ENCODE results near the gene DCANP1.

Gene DCANP1

DNA sequence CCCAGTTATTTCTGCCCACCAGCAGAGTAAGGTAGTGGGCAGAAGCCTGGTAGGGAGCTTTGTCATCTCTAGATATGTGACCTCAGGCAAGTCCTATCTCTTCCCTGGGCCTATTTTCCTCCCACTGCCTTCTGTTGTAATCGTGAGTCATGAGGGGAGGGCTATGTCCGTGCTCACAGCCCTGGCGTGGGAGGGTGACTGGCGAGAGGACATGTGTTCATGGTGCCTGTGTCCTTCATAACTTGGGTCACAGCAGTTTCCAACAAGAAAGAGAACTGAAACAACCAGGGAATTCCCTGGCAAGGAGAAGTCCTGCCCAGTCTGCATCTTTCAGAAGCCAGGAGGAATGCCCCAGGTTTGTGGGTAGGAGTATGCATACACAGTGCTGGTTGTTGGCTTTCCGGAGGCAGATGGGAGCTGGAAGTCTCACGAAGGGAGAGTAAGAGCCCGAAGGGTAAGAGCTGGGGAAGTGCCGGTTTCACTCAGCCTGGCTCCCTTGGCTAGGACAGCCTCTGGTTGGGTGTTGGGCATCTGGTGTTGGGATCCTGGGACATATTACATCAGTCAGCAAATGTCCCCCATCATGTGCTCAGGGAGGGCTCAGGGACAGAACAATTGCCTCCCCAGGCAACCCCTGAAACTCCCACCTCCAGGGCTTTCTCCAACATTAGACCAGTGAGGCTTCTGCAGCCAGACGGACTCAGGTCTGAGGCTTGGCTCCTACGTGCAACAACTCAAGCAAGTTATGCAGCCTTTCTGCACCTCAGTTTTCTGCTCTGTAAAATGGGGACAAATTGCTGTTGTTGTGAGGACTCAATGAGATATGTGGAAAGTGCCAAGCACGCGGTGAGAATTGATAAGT, 9.3 kb upstream of the DCANP1 start:
- DNase-seq (ENCODE audit: low read depth), result no peak

DNA sequence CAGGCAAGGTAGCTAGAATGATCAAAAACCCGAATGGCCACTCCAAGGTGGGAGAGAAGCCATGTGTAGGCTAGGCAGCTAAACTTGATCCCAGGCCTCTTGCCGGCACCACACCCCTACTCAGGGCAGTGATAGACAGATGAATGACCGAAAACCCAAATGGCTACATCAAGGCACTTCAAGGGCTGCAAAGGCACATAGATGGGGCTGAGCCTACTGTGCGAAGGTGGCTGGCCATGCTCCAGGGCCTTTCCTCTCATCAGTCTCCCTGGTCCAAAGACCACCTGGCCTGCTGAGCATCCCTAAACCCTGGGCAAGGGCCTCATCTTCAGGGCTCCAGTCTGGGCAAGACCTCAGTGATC, 8.7 kb upstream of the DCANP1 start:
- DNase-seq (ENCODE audit: low read depth), result no peak

DNA sequence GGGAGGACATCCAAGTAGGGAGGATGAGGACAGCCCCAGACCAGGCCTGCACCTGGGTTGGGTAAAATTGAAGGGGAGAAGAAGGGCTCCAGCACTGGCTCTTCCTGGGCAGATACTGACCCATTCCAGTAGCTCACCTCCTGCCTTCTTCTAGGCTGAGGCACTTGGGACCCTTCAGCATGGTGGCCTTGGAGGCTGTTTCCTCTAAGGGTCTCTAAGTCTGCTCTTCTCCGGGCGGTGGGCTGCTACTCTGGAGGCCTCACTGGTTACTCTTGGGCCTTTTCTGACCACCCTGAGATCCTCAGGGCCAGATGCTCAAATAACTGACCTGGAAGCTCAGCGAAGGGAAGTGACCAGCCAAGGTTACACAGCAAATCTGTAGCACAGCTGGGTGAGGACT, 7.8 kb upstream of the DCANP1 start:
- DNase-seq (ENCODE audit: low read depth), result no peak

GRCh38 chr5:135453613-135454012, 6.5 kb upstream of the DCANP1 start:
- no peak for DNase-seq (ENCODE audit: low read depth)

GRCh38 chr5:135452321-135453030, 5.3 kb upstream of the DCANP1 start, which contains the start of gene TIFAB:
TSS of gene TIFAB (minus strand) at chr5:135452351. CDS start at chr5:135449939, 2,412 bp downstream.
- no peak for DNase-seq (ENCODE audit: low read depth)

DNA sequence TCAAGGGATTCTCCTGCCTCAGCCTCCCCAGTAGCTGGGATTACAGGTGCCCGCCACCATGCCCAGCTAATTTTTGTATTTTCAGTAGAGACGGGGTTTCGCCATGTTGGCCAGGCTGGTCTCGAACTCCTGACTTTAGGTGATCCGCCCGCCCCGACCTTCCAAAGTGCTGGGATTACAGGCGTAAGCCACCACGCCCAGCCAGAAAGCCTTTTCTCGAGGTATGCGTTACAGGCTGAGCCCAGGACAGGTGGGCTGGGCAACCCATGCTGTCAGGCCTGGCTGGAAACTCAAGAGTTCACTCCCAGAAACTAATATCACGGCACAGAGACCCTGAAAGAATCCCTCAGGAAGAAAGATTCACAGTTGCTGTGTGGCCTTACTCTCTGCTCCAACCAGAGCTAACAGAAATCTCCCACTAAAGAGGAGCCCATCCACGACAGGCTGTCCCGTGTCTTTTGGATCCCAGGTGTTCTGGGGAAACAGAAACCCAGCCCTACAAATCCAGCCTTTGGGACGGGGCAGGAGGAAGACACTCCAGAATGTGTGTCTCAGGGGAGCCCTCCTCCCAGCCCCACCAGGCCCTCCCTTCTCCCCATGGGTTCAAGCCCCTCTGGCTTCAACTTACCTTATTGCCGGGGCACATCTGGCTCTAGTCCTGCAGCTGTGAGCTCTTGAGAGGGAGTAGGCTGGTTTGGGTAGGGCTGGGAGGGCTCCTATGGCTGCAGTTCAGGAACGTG, 4.6 kb upstream of the DCANP1 start:
- DNase-seq (ENCODE audit: low read depth), result no peak

- no peak for DNase-seq (ENCODE audit: low read depth)
These were observed 3.8 kb upstream of the DCANP1 start for GRCh38 chr5:135450952-135451351.

- no peak for DNase-seq (ENCODE audit: low read depth)
These were observed 3.2 kb upstream of the DCANP1 start for GRCh38 chr5:135450336-135450735.

GRCh38 chr5:135449644-135450043, 2.5 kb upstream of the DCANP1 start:
- no peak for DNase-seq (ENCODE audit: low read depth)

- DNase-seq (ENCODE audit: low read depth), result no peak
These were observed 1.8 kb upstream of the DCANP1 start for GRCh38 chr5:135448791-135449507.

- no peak for DNase-seq (ENCODE audit: low read depth)
These were observed 1.1 kb upstream of the DCANP1 start for GRCh38 chr5:135448071-135448739.

DNA sequence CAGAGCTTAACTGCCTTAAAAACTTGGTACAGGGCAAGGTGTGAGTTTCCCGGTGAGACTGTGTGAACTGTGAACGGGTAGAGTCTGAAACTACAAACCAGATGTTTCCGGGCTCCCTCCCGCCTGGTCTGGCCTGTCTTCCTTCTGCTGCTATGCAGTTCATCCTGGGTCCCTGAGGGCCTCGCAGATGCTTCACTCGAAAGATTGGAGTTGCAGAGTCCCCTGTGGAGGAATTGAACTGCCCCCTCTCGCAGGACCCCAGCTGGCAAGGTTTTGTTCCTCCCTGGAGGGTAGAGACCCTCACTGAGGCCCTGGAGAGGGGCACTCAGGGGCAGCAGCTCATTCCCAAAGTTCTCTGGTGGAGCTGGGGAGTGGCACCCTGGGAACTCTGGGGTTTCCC, 533 bp downstream of the DCANP1 start:
- no peak for DNase-seq (ENCODE audit: low read depth)

DNA sequence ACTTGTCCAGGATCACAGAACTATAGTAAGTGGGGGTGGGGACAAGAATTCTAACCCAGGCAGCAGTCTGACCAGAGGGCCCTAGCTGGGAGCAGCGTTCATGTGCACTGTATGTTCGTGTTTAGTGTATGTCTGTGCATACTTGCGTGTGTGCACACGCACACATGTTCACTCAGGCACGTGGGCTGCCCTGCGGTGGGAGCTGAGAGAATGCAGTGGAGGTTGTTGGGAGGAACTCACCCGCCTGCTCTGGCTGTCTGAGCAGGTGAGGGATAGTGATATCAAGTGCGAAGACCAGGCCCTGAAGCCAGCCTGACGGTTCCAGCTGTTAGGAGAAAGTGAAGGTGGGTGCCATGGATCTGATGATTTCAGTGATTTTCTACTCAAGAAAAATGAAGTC, 942 bp downstream of the DCANP1 start:
- DNase-seq (ENCODE audit: low read depth), result no peak

DNA sequence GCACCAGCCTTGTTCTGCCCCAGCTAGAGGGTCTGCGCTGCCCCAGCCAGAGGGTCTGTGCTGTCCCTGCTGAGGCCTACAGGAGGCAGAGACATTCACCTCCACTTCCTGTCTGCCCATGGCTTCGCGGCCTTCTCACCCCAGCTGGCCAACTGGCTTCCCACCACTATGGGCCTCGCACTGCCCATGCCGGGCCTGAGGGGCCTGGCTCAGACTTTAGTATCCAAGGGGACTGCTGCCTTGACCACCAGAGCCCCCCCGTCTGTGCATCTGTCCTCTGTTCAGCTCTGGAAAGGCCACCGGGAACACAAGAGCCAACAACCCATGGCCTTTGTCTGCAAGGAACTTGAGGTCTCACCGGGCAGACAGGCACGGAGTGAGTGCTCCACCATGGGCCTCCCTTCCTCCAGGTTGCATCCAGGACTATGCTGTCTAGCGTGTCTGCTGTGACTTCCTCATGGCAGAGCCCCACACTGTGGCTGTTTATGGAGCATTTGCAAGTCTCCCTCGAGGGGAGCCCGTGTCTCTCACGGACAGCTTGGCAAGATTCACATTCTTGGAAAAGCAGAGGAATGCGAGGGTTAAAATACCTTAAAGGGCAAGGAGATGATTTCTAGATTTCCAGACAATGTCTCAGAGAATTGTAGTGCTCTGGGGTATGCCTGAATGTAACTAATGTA, 1.7 kb downstream of the DCANP1 start:
- DNase-seq (ENCODE audit: low read depth), result no peak

DNA sequence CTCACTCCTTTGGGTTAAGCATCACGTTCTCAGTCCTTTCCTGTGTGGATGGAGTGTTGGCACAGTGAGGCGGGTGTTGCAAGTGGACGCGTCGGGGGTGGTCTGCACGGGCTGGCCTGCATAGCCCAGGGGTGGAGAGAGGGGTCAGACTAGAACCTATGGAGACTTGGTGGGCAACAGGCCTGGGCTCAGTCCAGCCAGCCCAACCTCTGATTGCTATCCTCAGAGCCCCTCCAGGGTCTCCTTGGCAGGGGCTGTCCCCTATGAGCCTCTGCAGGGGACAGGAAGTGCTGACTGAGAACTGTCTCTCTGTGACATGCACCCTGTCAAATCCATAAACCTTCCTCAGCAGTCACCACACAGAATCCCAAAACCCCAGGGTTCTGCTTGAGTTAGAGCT, 2.3 kb downstream of the DCANP1 start:
- no peak for DNase-seq (ENCODE audit: low read depth)

DNA sequence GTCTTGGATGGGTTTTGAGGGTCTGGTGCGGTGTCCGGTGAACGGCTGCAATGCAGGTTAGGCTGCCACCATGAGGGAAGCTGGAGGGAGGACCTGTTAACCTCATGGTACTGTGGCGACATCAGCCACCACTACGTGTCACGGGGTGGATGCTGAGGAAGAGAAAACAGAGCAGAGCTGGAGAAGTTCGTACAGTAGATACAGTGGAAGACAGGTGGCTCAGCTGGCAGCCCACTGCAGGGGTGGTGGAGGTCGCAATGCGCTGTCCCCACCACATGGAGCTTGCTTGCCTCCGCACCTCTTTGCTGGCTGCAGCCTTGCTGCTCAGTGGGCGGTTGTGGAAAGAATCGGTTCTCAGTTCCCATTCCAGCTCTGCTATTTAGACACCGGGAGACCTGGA, 2.8 kb downstream of the DCANP1 start:
- DNase-seq (ENCODE audit: low read depth), result no peak

GRCh38 chr5:135443161-135443960, 3.8 kb downstream of the DCANP1 start:
- DNase-seq (ENCODE audit: low read depth), result no peak

DNA sequence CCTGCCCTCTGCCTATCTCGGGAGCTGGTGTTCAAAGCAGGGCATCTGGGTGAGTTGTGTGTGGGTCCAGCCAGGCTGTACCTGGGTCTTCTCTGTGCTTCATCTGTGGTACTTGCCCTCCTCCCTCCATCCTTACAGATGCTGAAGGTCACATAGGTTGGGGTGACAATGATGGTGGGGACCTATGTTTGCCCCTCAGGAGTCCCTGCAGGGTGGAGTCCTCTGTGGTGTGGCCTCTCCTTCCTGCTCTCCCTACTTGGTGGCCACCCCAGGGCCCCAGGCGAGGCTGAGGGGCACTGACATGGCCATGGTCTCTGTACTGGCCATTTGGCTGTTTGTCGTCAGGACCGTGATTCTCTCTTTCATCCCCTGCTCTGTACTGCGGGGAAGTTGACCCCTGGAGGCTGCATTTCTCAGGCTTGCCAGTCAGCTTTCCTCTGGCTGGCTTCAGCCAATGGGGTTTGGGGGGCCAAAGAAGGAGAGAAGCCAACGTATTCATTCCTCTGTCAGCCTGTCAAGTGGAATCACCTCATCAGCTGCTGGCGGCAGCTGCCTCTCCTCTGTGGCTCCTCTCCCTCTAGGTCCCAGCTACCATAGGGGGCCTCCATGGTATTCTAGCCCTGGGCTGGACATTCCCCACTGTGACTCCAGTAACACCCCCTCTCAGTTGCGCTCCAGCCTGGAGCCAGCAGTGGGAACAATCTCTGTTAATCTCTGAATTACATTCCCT, 4.6 kb downstream of the DCANP1 start:
- DNase-seq (ENCODE audit: low read depth), result no peak

- DNase-seq (ENCODE audit: low read depth), result no peak
These were observed 5.2 kb downstream of the DCANP1 start for GRCh38 chr5:135441919-135442318.
